ENCODE results near the gene LRRC23. TPM values are rescaled to one million over a fixed set of nuclear protein-coding genes. Genes with fewer than 3 reads are reported as not detected.

The LRRC23 gene
- total and polyA plus RNA-seq, 2 experiments from 2014 or later = 4.3 to 4.5 TPM

- Histone ChIP-seq H3K27ac (peak overlapping the region; percentile 35), H3K4me2 (ENCODE audit: unreplicated experiment) (no peak overlapping the region), H3K79me2 (ENCODE audit: insufficient read depth) (peaks cover 62% of the 10 kb centered on the region), H3K4me1 (ENCODE audit: insufficient read depth) (peaks cover 19% of the 10 kb centered on the region), H4K20me1 (ENCODE audit: insufficient read depth) (peaks cover 14% of the 10 kb centered on the region; the same call in 1 of the 2 replicates), H3K9me2 (ENCODE audit: insufficient read depth) (no peaks in the 10 kb centered on the region), H3K27me3 (replicated peaks; ENCODE audit: insufficient read depth) (no peaks in the 10 kb centered on the region), H3F3A (ENCODE audit: insufficient read depth) (peaks cover 62% of the 10 kb centered on the region), H3K9ac (peak overlapping the region; percentile 30; the same call in 1 of the 2 replicates), H3K36me3 (ENCODE audit: low read depth) (peaks cover 18% of the 10 kb centered on the region; the same call in 1 of the 2 replicates), H2AFZ (no peak overlapping the region), H3K9me3 (ENCODE audit: low read depth) (no peaks in the 10 kb centered on the region), H3K4me3 (no peak overlapping the region)
- TF ChIP-seq EZH2 (IDR thresholded peaks at IDR 0.05; ENCODE audit: insufficient read depth, poor library complexity, severe bottlenecking) (no peak), EZH2phosphoT487 (IDR thresholded peaks at IDR 0.05; ENCODE audit: insufficient read depth, low read depth) (no peak)
- DNase-seq = peak; percentile 55
- in situ Hi-C loops (cut with MboI) = no loop called here
- WGBS, 2 experiments (ENCODE audit: low coverage in 1 of 2, low lambda C conversion rate in 2 of 2, missing lambda C conversion rate in 2 of 2) = 34 to 52% methylated on average over 8 to 14 of the region's 14 CpGs
Measured at GRCh38 chr12:6935371-6936193, 31.0 kb downstream of the LRRC23 start.

- Histone ChIP-seq H3K36me3 (ENCODE audit: low read depth) (peaks cover 18% of the 10 kb centered on the region; the same call in 1 of the 2 replicates), H3K9me3 (ENCODE audit: low read depth) (no peaks in the 10 kb centered on the region), H3K4me2 (ENCODE audit: unreplicated experiment) (no peak overlapping the region), H3K27ac (no peak overlapping the region), H3K9ac (peak overlapping the region; percentile 91; the same call in 1 of the 2 replicates), H2AFZ (no peak overlapping the region), H3K4me1 (ENCODE audit: insufficient read depth) (peaks cover 15% of the 10 kb centered on the region; the same call in 1 of the 2 replicates), H3K4me3 (no peak overlapping the region), H3K79me2 (ENCODE audit: insufficient read depth) (peaks cover 55% of the 10 kb centered on the region), H3F3A (ENCODE audit: insufficient read depth) (peaks cover 64% of the 10 kb centered on the region), H4K20me1 (ENCODE audit: insufficient read depth) (peaks cover 9% of the 10 kb centered on the region; the same call in 1 of the 2 replicates), H3K9me2 (ENCODE audit: insufficient read depth) (no peaks in the 10 kb centered on the region), H3K27me3 (replicated peaks; ENCODE audit: insufficient read depth) (no peaks in the 10 kb centered on the region)
- in situ Hi-C loops (cut with MboI) = no loop called here
- no peak for DNase-seq
- 93 to 99% methylated on average over 3 of the region's 3 CpGs for WGBS, 2 experiments (ENCODE audit: low coverage in 1 of 2, low lambda C conversion rate in 2 of 2, missing lambda C conversion rate in 2 of 2)
- TF ChIP-seq EZH2phosphoT487 (IDR thresholded peaks at IDR 0.05; ENCODE audit: insufficient read depth, low read depth) = no peak
- TF ChIP-seq EZH2 (IDR thresholded peaks at IDR 0.05; ENCODE audit: insufficient read depth, poor library complexity, severe bottlenecking) = no peak
Measured at GRCh38 chr12:6936194-6936635, 31.6 kb downstream of the LRRC23 start.

GRCh38 chr12:6936636-6937480 is 32.2 kb downstream of the LRRC23 start:
- peak overlapping the region; percentile 92 for H3K4me2 ChIP-seq (ENCODE audit: unreplicated experiment)
- DNase-seq = no peak
- H3K9me2 ChIP-seq (ENCODE audit: insufficient read depth) = no peaks in the 10 kb centered on the region
- peaks cover 67% of the 10 kb centered on the region for H3F3A ChIP-seq (ENCODE audit: insufficient read depth)
- no peak overlapping the region for H2AFZ ChIP-seq
- H3K9me3 ChIP-seq (ENCODE audit: low read depth) = no peaks in the 10 kb centered on the region
- TF ChIP-seq EZH2phosphoT487 (IDR thresholded peaks at IDR 0.05; ENCODE audit: insufficient read depth, low read depth) = no peak
- TF ChIP-seq EZH2 (IDR thresholded peaks at IDR 0.05; ENCODE audit: insufficient read depth, poor library complexity, severe bottlenecking) = no peak
- peaks cover 15% of the 10 kb centered on the region; the same call in 1 of the 2 replicates for H3K4me1 ChIP-seq (ENCODE audit: insufficient read depth)
- peak overlapping the region; percentile 79 for H3K4me3 ChIP-seq
- H3K27ac ChIP-seq = peak overlapping the region; percentile 62
- in situ Hi-C loops (cut with MboI) = no loop called here
- 31 to 45% methylated on average over 12 to 36 of the region's 36 CpGs for WGBS, 2 experiments (ENCODE audit: low coverage in 1 of 2, low lambda C conversion rate in 2 of 2, missing lambda C conversion rate in 2 of 2)
- peaks cover 49% of the 10 kb centered on the region for H3K79me2 ChIP-seq (ENCODE audit: insufficient read depth)
- H3K27me3 ChIP-seq (replicated peaks; ENCODE audit: insufficient read depth) = no peaks in the 10 kb centered on the region
- H4K20me1 ChIP-seq (ENCODE audit: insufficient read depth) = peaks cover 7% of the 10 kb centered on the region; the same call in 1 of the 2 replicates
- peak overlapping the region; percentile 91 for H3K9ac ChIP-seq
- H3K36me3 ChIP-seq (ENCODE audit: low read depth) = peaks cover 18% of the 10 kb centered on the region; the same call in 1 of the 2 replicates

Data from GM23248 (cell line).